HG03045 (cell line): ENCODE results near the gene EMP3.
"Not testable (repeated sequence)": the region's sequence is repeated elsewhere in the genome, so short reads cannot be mapped to it uniquely, and the experiment has no call there.

ENCODE experiments used
- ATAC-seq: cut with Tn5 transposase; IDR thresholded peaks from one replicate; pipeline ENCODE4 v1.9.1; 2021; ENCODE audit warnings: mild to moderate bottlenecking, moderate library complexity; ENCODE audit not compliant: unreplicated experiment

EMP3 gene

DNA sequence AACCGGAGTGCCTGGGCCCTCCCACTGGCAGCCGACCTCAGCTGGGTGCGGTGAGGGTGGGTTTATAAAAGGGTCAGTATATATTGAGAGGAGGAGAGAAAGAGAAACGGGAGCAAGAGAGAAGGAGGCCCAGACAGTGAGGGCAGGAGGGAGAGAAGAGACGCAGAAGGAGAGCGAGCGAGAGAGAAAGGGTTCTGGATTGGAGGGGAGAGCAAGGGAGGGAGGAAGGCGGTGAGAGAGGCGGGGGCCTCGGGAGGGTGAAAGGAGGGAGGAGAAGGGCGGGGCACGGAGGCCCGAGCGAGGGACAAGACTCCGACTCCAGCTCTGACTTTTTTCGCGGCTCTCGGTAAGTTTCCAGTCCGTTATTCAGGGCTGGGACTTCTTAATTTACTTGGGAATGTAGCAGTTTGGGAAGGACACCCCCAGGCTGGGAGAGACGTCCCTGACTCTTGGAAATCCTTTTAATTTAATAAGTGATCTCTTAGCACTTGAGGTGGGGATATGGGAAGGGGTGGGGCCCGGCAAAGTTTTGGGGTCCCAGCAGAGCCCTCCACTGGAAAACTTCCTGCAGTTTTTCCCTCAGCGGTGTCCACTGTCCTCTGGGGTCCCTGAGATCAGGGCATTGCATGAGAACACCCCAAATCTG is at the start of gene EMP3:
EMP3 (plus strand) TSS at position 288 of the 646 bp plus-strand sequence. CDS start 1,293 bp downstream, outside the sequence.
- no peak for ATAC-seq

GRCh38 chr19:48279747-48280146 is 45.6 kb upstream of the EMP3 start:
- ATAC-seq = no peak

GRCh38 chr19:48283908-48284307 is 41.4 kb upstream of the EMP3 start:
- ATAC-seq = no peak

GRCh38 chr19:48284896-48285295 is 40.5 kb upstream of the EMP3 start:
- ATAC-seq = no peak

DNA sequence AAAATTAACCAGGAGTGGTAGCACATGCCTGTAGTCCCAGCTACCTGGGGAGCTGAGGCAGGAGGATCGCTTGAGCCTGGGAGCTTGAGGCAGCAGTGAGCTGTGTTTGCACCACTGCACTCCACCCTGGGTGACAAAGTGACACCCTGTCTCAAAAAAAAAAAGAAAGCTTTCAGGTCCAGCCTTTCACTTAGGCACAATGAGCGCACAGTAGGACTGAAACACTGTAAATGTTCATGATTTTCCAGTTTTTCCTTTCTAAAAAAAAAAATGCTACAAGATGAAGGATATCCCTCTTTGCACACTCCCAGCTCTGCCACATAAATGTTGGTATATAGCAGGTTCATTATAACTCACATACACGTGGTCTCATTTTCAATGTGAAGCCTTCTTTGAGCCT is 37.6 kb upstream of the EMP3 start:
- ATAC-seq = no peak

DNA sequence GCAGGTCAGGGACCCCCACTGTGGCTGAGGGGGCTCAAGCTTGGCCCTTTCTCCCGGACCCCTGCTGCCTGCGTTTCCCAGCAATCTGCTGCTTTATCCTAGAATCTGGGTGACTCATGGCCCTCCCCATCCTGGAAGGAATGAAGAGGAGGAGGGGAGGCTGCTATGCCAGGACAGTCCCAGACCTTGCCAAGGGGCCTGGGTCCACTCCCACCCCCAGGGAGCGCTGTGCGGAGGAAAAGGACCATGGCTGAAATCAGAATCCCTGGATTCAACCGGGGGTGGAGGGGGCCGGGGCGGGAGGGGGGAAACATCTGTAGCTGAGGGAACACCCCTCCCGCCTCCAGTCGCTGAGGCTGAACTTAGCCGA is 35.0 kb upstream of the EMP3 start:
- ATAC-seq = no peak

DNA sequence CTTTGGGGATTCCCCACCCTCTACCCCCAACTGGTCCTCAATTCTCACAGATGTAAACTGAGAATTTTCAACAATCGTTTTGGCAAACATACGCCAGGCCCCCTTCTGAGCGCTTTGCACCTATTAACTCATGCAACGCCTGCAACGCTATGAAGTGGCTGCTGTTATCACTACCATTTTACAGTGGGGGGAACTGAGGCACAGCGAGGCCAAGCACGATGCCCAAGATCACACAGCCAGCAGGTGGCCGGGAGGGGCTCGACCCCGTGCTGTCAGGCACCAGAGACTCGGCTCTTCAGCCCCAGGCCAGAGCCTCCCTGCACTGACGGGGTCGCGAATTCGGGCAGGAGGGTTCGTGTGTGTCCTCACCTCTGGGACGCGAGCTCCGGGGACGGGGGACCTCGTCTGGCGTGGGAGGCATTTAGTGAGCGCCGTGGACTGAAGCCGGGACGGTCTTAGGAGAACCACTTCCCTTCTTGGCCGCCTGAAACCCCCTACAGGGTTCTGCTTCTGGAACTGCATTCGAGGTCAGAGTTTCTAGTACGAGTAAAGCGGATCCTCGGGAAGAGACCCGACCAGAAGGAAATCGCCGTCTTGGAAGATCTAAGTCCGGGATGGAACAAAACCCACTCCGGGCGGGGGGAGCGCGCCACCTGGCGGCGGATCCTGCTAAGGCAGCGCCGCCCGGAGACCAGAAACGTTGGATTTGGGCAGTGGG is 34.4 kb upstream of the EMP3 start:
- no peak for ATAC-seq

GRCh38 chr19:48291489-48291815 is 33.9 kb upstream of the EMP3 start:
- not testable (repeated sequence) for ATAC-seq

DNA sequence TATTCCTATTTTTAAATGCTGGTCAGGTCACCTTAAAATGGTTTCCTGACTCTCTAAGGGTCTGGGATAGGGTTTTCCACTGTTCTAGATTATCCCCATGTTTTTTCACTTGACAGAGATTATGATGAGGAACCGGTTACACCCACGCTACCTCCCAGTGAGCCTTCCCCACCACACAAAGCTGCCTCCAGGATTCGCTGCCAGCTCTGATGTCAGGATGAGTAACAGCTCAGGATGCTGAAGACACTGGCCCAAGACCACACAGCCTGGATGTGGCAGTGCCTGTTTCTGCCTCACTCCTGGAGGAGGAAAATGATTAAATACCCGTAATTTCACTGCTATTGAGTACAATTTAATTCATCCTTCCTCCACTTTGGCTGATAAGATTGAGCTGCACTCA is 32.6 kb upstream of the EMP3 start:
- no peak for ATAC-seq

GRCh38 chr19:48295458-48295857 is 29.9 kb upstream of the EMP3 start:
- no peak for ATAC-seq

- no peak for ATAC-seq
Observed at GRCh38 chr19:48296963-48297734, 28.2 kb upstream of the EMP3 start.

DNA sequence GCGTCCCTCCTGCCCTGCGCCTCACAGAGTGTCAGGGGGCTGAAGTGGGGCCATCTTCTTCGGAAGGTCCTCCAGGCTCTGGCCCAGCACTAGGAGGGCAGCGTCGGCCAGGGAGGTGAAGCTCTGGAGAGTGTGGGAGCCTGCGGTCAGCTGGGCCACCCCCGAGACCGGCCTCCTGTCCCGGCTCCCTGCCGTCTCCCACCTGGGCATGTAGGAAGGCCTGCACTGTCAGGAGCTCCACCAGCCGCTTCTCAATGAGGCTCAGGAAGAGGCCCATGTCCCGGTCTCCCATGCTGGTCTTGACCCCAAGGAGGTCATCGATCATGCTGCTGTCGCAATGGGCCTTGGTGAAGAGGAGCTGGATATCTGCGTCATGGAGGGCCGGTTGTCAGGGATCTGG is 27.4 kb upstream of the EMP3 start:
- no peak for ATAC-seq

DNA sequence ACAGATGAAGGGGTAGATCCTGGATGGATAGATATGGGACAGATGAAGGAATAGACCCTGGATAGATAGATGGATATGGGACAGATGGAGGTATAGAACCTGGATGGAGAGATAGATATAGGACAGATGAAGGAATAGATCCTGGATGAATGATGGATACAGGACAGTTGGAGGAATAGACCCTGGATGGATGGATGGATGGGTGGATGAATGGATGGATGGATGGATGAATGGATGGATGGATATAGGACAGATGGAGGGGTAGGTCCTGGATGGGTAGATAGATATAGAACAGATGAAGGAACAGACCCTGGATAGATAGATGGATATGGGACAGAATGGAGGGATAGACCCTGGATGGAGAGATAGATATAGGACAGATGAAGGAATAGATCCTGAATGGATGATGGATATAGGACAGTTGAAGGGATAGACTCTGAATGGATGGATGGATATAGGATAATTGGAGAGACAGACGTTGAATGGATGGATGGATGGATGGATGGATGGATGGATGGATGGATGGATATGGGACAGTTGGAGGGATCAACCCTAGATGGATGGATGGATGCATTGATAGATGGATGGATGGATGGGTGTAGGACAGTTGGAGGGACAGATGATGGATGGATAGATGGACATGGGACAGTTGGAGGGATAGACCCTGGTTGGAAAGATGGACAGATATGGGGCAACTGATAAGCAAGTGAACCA is 23.3 kb upstream of the EMP3 start:
- ATAC-seq = no peak

GRCh38 chr19:48302600-48302959 is 22.8 kb upstream of the EMP3 start:
- ATAC-seq = no peak

- no peak for ATAC-seq
Observed at GRCh38 chr19:48303367-48303766, 22.0 kb upstream of the EMP3 start.

DNA sequence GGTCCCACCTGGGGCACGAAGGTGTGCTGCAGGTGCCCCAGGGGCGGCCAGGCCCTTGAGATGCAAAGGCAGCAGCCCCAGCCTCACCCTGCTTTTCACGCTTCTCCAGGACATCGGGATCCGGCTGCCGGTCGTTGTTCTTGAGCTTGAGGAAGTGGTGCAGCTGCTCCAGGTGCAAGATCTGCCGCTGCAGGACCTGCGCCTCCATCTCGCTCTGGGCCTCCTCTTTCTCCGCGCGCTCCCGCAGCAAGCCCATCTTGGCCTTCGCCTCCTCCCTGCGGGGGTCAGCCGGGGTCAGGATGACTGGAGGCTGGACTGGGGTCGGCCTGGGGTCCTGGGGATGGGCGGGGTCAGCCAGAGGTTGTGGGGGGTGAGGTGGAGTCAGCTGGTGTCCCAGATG is 21.5 kb upstream of the EMP3 start:
- ATAC-seq = no peak

DNA sequence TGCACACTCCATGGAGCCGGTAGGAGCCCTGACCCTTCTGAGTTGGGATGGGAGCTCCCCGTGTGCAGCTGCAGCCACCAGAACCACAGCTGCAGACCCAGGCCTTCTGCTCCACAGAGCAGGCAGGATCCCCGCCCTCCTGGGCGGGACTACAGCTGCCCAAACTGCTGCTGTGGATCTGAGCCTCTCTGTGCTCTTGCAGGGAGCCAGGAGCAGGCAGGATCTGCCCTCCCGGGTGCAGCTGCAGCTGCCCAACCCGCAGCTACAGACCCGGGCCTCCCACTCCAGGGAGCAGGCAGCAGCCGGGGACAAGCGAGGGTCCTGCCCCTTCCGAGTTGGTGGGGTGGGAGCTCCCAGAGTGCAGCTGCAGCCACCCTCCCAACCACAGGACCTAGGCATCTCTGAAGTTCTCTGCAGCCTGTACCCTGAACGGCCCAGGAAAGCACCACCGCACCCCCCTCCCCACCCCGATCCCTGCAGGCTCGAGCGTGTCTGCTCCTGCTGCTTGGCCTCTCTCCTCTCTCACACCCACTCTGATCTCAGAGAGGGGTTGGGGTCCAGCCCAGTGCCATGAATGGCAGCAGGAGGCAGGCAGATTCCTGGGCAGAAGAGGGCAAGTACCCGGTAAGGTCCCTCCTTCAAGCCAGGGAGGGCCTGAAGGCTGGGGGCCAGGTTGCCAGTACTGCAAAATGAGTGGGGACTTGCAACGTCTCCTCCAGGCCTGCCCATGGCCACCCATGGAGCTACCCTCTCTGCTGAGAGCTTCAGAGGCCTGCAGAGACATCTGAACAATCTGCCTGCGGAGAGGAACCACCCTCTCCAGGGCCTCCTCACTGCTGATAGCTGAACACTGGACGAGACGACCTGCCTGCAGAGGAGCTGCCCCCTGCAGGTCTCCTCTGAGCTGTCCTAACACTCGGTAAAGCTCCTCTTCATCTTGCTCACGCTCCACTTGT is 16.4 kb upstream of the EMP3 start:
- no peak for ATAC-seq

GRCh38 chr19:48309731-48310130 is 15.6 kb upstream of the EMP3 start:
- not testable (repeated sequence) for ATAC-seq

- no peak for ATAC-seq
Observed at GRCh38 chr19:48310227-48310626, 15.1 kb upstream of the EMP3 start.

GRCh38 chr19:48311384-48311783 is 14.0 kb upstream of the EMP3 start:
- ATAC-seq = no peak
